ENCODE results near the gene H1-8. TPM values are rescaled to one million over a fixed set of nuclear protein-coding genes. Genes with fewer than 3 reads are reported as not detected.

Gene H1-8
- total RNA-seq, 1 experiment from 2014 or later, result not detected

GRCh38 chr3:129555153-129555550 lies 12.2 kb downstream of the H1-8 start:
- CTCF ChIA-PET, result no interaction called here
- intact Hi-C loops (cut with micrococcal nuclease), result no loop called here
- no peaks in the 10 kb centered on the region for H3K27me3 ChIP-seq (ENCODE audit: low read length)
- no peaks in the 10 kb centered on the region for H3K4me1 ChIP-seq (ENCODE audit: insufficient read depth, low read length)
- H3K79me2 ChIP-seq (ENCODE audit: low read length), result no peaks in the 10 kb centered on the region
- H3K9ac ChIP-seq (ENCODE audit: low read length), result no peak overlapping the region
- DNase-seq (no peak), ATAC-seq (no peak)
- no TSS peak for BruUV-seq (replicated peaks)
- H3K36me3 ChIP-seq (ENCODE audit: low read depth, low read length), result no peaks in the 10 kb centered on the region
- H3K9me2 ChIP-seq (replicated peaks; ENCODE audit: low read length), result no peaks in the 10 kb centered on the region
- no peaks in the 10 kb centered on the region for H3F3A ChIP-seq (ENCODE audit: low read length, unreplicated experiment)
- no peak overlapping the region for H3K4me3 ChIP-seq (ENCODE audit: low read length)
- POLR2A ChIA-PET (ENCODE audit: unreplicated experiment), result no interaction called here
- no peak overlapping the region for H2AFZ ChIP-seq (ENCODE audit: low read length)
- H3K4me2 ChIP-seq (ENCODE audit: low read length), result no peak overlapping the region
- no peak overlapping the region for H3K27ac ChIP-seq (ENCODE audit: low read length)
- H3K9me3 ChIP-seq (ENCODE audit: low read length), result no peaks in the 10 kb centered on the region
- TF ChIP-seq EZH2phosphoT487 (IDR thresholded peaks at IDR 0.05; ENCODE audit: borderline replicate concordance, low read length), result no peak
- no peak for TF ChIP-seq EZH2 (IDR thresholded peaks at IDR 0.05; ENCODE audit: low read length, unreplicated experiment)
- TF ChIP-seq CTCF (conservative IDR thresholded peaks at IDR 0.05; ENCODE audit: low read depth, low read length), result no peak
- H4K20me1 ChIP-seq (ENCODE audit: low read length), result no peaks in the 10 kb centered on the region

GRCh38 chr3:129555616-129556357 lies 12.8 kb downstream of the H1-8 start:
- no peaks in the 10 kb centered on the region for H3K9me3 ChIP-seq (ENCODE audit: low read length)
- no peaks in the 10 kb centered on the region for H3K4me1 ChIP-seq (ENCODE audit: insufficient read depth, low read length)
- BruUV-seq (replicated peaks), result no TSS peak
- ATAC-seq, result no peak
- H3K36me3 ChIP-seq (ENCODE audit: low read depth, low read length), result no peaks in the 10 kb centered on the region
- ChIA-PET CTCF (no interaction called here), POLR2A (ENCODE audit: unreplicated experiment) (no interaction called here)
- H3K4me3 ChIP-seq (ENCODE audit: low read length), result no peak overlapping the region
- no peak overlapping the region for H3K27ac ChIP-seq (ENCODE audit: low read length)
- H3K4me2 ChIP-seq (ENCODE audit: low read length), result no peak overlapping the region
- no peak overlapping the region for H3K9ac ChIP-seq (ENCODE audit: low read length)
- intact Hi-C loops (cut with micrococcal nuclease), result no loop called here
- no peaks in the 10 kb centered on the region for H3K79me2 ChIP-seq (ENCODE audit: low read length)
- H3F3A ChIP-seq (ENCODE audit: low read length, unreplicated experiment), result no peaks in the 10 kb centered on the region
- no peak for DNase-seq
- no peak overlapping the region for H2AFZ ChIP-seq (ENCODE audit: low read length)
- H3K27me3 ChIP-seq (ENCODE audit: low read length), result no peaks in the 10 kb centered on the region
- H3K9me2 ChIP-seq (replicated peaks; ENCODE audit: low read length), result no peaks in the 10 kb centered on the region
- no peaks in the 10 kb centered on the region for H4K20me1 ChIP-seq (ENCODE audit: low read length)
- no peak for TF ChIP-seq EZH2 (IDR thresholded peaks at IDR 0.05; ENCODE audit: low read length, unreplicated experiment)
- TF ChIP-seq CTCF (conservative IDR thresholded peaks at IDR 0.05; ENCODE audit: low read depth, low read length), result no peak
- TF ChIP-seq EZH2phosphoT487 (IDR thresholded peaks at IDR 0.05; ENCODE audit: borderline replicate concordance, low read length), result no peak

DNA sequence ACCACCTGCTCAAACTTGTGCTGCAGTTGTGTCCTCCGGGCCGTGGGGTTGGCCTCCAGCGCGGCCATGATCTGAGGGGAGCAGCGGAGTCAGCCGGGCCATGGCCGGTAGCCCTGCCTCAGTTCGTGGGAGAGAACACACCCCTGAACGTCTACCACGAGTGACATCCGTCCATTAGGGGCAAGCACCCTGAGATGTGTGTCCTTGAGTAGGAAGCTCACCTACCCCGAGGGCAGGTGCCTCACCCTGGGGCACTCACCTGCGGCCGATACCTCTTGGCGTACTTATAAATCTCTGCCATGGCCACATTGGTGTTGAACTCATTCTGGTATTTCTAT lies 13.4 kb downstream of the H1-8 start:
- H3K79me2 ChIP-seq (ENCODE audit: low read length), result no peaks in the 10 kb centered on the region
- H3K4me1 ChIP-seq (ENCODE audit: insufficient read depth, low read length), result no peaks in the 10 kb centered on the region
- no peak overlapping the region for H2AFZ ChIP-seq (ENCODE audit: low read length)
- no peak for ATAC-seq
- no peaks in the 10 kb centered on the region for H3K36me3 ChIP-seq (ENCODE audit: low read depth, low read length)
- no peak overlapping the region for H3K4me2 ChIP-seq (ENCODE audit: low read length)
- no TSS peak for BruUV-seq (replicated peaks)
- no peaks in the 10 kb centered on the region for H3K9me3 ChIP-seq (ENCODE audit: low read length)
- no peaks in the 10 kb centered on the region for H3K9me2 ChIP-seq (replicated peaks; ENCODE audit: low read length)
- ChIA-PET POLR2A (ENCODE audit: unreplicated experiment) (no interaction called here), CTCF (no interaction called here)
- no peak overlapping the region for H3K4me3 ChIP-seq (ENCODE audit: low read length)
- TF ChIP-seq EZH2phosphoT487 (IDR thresholded peaks at IDR 0.05; ENCODE audit: borderline replicate concordance, low read length) (no peak), CTCF (conservative IDR thresholded peaks at IDR 0.05; ENCODE audit: low read depth, low read length) (no peak), EZH2 (IDR thresholded peaks at IDR 0.05; ENCODE audit: low read length, unreplicated experiment) (no peak)
- no peak for DNase-seq
- H3F3A ChIP-seq (ENCODE audit: low read length, unreplicated experiment), result no peaks in the 10 kb centered on the region
- H3K27me3 ChIP-seq (ENCODE audit: low read length), result no peaks in the 10 kb centered on the region
- no peak overlapping the region for H3K27ac ChIP-seq (ENCODE audit: low read length)
- H4K20me1 ChIP-seq (ENCODE audit: low read length), result no peaks in the 10 kb centered on the region
- intact Hi-C loops (cut with micrococcal nuclease), result no loop called here
- no peak overlapping the region for H3K9ac ChIP-seq (ENCODE audit: low read length)

Measured in PC-3 (cell line).